SK-N-SH (cell line): Measurements from ENCODE around the gene PPA1. TPM values are rescaled to one million over a fixed set of nuclear protein-coding genes. Genes with fewer than 3 reads are reported as not detected.
A peak's percentile ranks its signal among the peaks of the same experiment; 100 is the strongest.

ENCODE experiments used
- CTCF ChIA-PET: fragments of 300-600, 350-600 bp; formaldehyde crosslinking; extraction: SDS; loops from one replicate; lab custom pipeline; 2021; lab: Yijun Ruan, JAX
- POLR2A ChIA-PET: fragments of 350-600 bp; sonication (Branson Sonifier 250); formaldehyde crosslinking; extraction: SDS; loops from one replicate; lab custom pipeline; 2020; ENCODE audit warnings: antibody characterized with exemption, inconsistent platforms; lab: Yijun Ruan, JAX
- DNase-seq: peaks from one replicate; pipeline ENCODE4 v3.0.0; 2012
- H2AFZ ChIP-seq: fragments of 200-600 bp; sonication (generic); 2 replicates; pipeline ENCODE4 v1.8.1; 2016; ENCODE audit warnings: antibody characterized with exemption, mild to moderate bottlenecking, low read depth
- H3F3A ChIP-seq: fragments of 200-600 bp; sonication (generic); replicated peaks from 2 replicates; pipeline ENCODE3; 2016; ENCODE audit warnings: antibody characterized with exemption, mild to moderate bottlenecking; ENCODE audit not compliant: insufficient read depth
- H3K27ac ChIP-seq, 2 experiments: fragments of 200-500 bp in 1 of 2; fragments of 200-600 bp in 1 of 2; sonication (Bioruptor generic) in 1 of 2; sonication (generic), shearing (Covaris generic) in 1 of 2; 2 replicates each; pipeline versions ENCODE4 v1.5.1 to v1.6.1; 2014 to 2016; ENCODE audit warnings: low read depth in 2 of 2, inconsistent platforms in 1 of 2, low read length in 1 of 2, mild to moderate bottlenecking in 1 of 2, mixed read lengths in 1 of 2
- H3K27me3 ChIP-seq: fragments of 200-600 bp; sonication (generic), shearing (Covaris generic); 2 replicates; pipeline ENCODE4 v1.6.1; 2016; ENCODE audit warnings: mixed run types; ENCODE audit not compliant: insufficient read depth
- H3K36me3 ChIP-seq, 2 experiments: fragments of 200-500 bp in 1 of 2; fragments of 200-600 bp in 1 of 2; sonication (Bioruptor generic) in 1 of 2; sonication (generic) in 1 of 2; replicated peaks in 1 of 2; 2 replicates each; pipeline versions ENCODE3 to v1.5.1; 2014 to 2016; ENCODE audit warnings: low read length in 1 of 2, mild to moderate bottlenecking in 1 of 2; ENCODE audit not compliant: insufficient read depth in 2 of 2, control insufficient read depth in 1 of 2
- H3K4me1 ChIP-seq, 2 experiments: fragments of 200-500 bp in 1 of 2; fragments of 200-600 bp in 1 of 2; sonication (Bioruptor generic) in 1 of 2; sonication (generic), shearing (Covaris generic) in 1 of 2; 2 replicates each; pipeline versions ENCODE4 v1.5.1 to v1.6.1; 2014 to 2016; ENCODE audit warnings: low read depth in 1 of 2, low read length in 1 of 2, mixed run types in 1 of 2; ENCODE audit not compliant: insufficient read depth in 2 of 2, control insufficient read depth in 1 of 2
- H3K4me2 ChIP-seq: fragments of 200-600 bp; sonication (generic), shearing (Covaris generic); 2 replicates; pipeline ENCODE4 v1.6.1; 2017; ENCODE audit warnings: mixed run types
- H3K4me3 ChIP-seq, 2 experiments: fragments of 200-500 bp in 1 of 2; fragments of 200-600 bp in 1 of 2; sonication (Bioruptor generic) in 1 of 2; sonication (generic), shearing (Covaris generic) in 1 of 2; 2 replicates each; pipeline versions ENCODE4 v1.5.1 to v1.8.1; 2014 to 2016; ENCODE audit warnings: low read depth in 2 of 2, inconsistent platforms in 1 of 2, low read length in 1 of 2, mild to moderate bottlenecking in 1 of 2, mixed read lengths in 1 of 2, moderate library complexity in 1 of 2
- H3K79me2 ChIP-seq: fragments of 200-600 bp; sonication (generic); 2 replicates; pipeline ENCODE4 v1.8.1; 2017; ENCODE audit warnings: mild to moderate bottlenecking; ENCODE audit not compliant: insufficient read depth
- H3K9ac ChIP-seq: fragments of 200-600 bp; sonication (generic); 2 replicates; pipeline ENCODE4 v1.6.1; 2017; ENCODE audit warnings: mixed run types
- H3K9me2 ChIP-seq: fragments of 200-600 bp; sonication (generic); 2 replicates; pipeline ENCODE4 v1.6.1; 2017; ENCODE audit warnings: mixed run types
- H3K9me3 ChIP-seq: fragments of 200-600 bp; sonication (generic); 2 replicates; pipeline ENCODE4 v1.6.1; 2017; ENCODE audit warnings: mixed run types, mild to moderate bottlenecking, moderate library complexity
- H4K20me1 ChIP-seq: fragments of 200-600 bp; sonication (generic); 2 replicates; pipeline ENCODE4 v1.6.1; 2017; ENCODE audit warnings: mild to moderate bottlenecking, mixed run types; ENCODE audit not compliant: insufficient read depth
- CHD2 ChIP-seq: fragments of 150-350 bp; IDR thresholded peaks from 2 replicates; pipeline ENCODE4 v1.6.1; 2018; ENCODE audit warnings: low read length; ENCODE audit not compliant: partially characterized antibody
- EP300 ChIP-seq, 2 experiments: IDR thresholded peaks; 2 replicates each; pipeline versions ENCODE4 v1.4.0 to v1.6.1; 2012; ENCODE audit warnings: borderline replicate concordance in 1 of 2, low read depth in 1 of 2, low read length in 1 of 2
- FOSL2 ChIP-seq: IDR thresholded peaks from 2 replicates; pipeline ENCODE4 v1.4.0; 2012; ENCODE audit warnings: low read depth, mild to moderate bottlenecking, moderate library complexity, borderline replicate concordance
- GABPA ChIP-seq: IDR thresholded peaks from 2 replicates; pipeline ENCODE4 v1.4.0; 2012; ENCODE audit warnings: low read depth, mild to moderate bottlenecking
- MAX ChIP-seq: IDR thresholded peaks from 2 replicates; pipeline ENCODE4 v1.4.0; 2012; ENCODE audit warnings: low read depth
- MEF2A ChIP-seq: IDR thresholded peaks from 2 replicates; pipeline ENCODE4 v1.4.0; 2012; ENCODE audit warnings: low read depth, borderline replicate concordance
- MXI1 ChIP-seq: IDR thresholded peaks from 2 replicates; pipeline ENCODE4 v1.6.1; 2012; ENCODE audit warnings: mild to moderate bottlenecking, low read depth, low read length, improper control_type of control experiment
- NRF1 ChIP-seq: IDR thresholded peaks from 2 replicates; pipeline ENCODE4 v1.6.1; 2012; ENCODE audit warnings: low read depth, mild to moderate bottlenecking, low read length
- POLR2AphosphoS5 ChIP-seq: IDR thresholded peaks from 2 replicates; pipeline ENCODE4 v1.6.1; 2012; ENCODE audit warnings: low read depth, low read length
- RAD21 ChIP-seq: IDR thresholded peaks from 2 replicates; pipeline ENCODE4 v1.6.1; 2012; ENCODE audit warnings: mild to moderate bottlenecking, low read length
- RCOR1 ChIP-seq: fragments of 150-350 bp; IDR thresholded peaks from 2 replicates; pipeline ENCODE4 v1.6.1; 2017; ENCODE audit warnings: antibody characterized with exemption, low read length
- RFX5 ChIP-seq: IDR thresholded peaks from 2 replicates; pipeline ENCODE4 v1.6.1; 2012; ENCODE audit warnings: mild to moderate bottlenecking, improper control_type of control experiment, low read length
- RXRA ChIP-seq: IDR thresholded peaks from 2 replicates; pipeline ENCODE4 v1.4.0; 2012; ENCODE audit warnings: low read depth, mild to moderate bottlenecking, borderline replicate concordance
- SIN3A ChIP-seq: IDR thresholded peaks from 2 replicates; pipeline ENCODE4 v1.6.1; 2012; ENCODE audit warnings: low read depth, mild to moderate bottlenecking, low read length, moderate library complexity, borderline replicate concordance
- SMC3 ChIP-seq: IDR thresholded peaks from 2 replicates; pipeline ENCODE4 v1.6.1; 2012; ENCODE audit warnings: low read depth, low read length, improper control_type of control experiment
- USF2 ChIP-seq: fragments of 150-350 bp; IDR thresholded peaks from 2 replicates; pipeline ENCODE4 v1.6.1; 2017; ENCODE audit warnings: antibody characterized with exemption, low read length, low read depth, borderline replicate concordance
- YY1 ChIP-seq: IDR thresholded peaks from 2 replicates; pipeline ENCODE4 v1.4.0; 2012; ENCODE audit warnings: low read depth, mild to moderate bottlenecking
- WGBS: methylation state at CpG from one replicate; pipeline ENCODE4 v1.1.6; 2017; ENCODE audit warnings: low lambda C conversion rate; 5-methylcytosine and 5-hydroxymethylcytosine counted together
- polyA plus RNA-seq, 3 experiments: library from polyadenylated mRNA; depleted of rRNA; stranded (reverse); fragments of >200 nt; gene quantifications; 2 replicates each; pipeline ENCODE4 v1.2.3, GENCODE V29; 2012

The PPA1 gene
- polyA plus RNA-seq, 1 of the 3 experiments (the other 2 are of a cell fraction) = 125 TPM

GRCh38 chr10:70191161-70191971 lies 41.9 kb downstream of the PPA1 start (continued):
- TF ChIP-seq MXI1 (no peak), FOSL2 (no peak; the same call in 1 of the 2 replicates), POLR2AphosphoS5 (no peak), GABPA (no peak), RCOR1 (no peak), RFX5 (no peak), YY1 (no peak), EP300 (IDR thresholded peaks at IDR 0.05; ENCODE audit: borderline replicate concordance in 1 of 2, low read depth in 1 of 2, low read length in 1 of 2) (no peak), RAD21 (no peak)
- TF ChIP-seq, all 33 proteins: peak for 0

- ChIA-PET POLR2A (no interaction called here), CTCF (interaction anchor here (0.8 to 1.4 kb wide), 5 partner anchors 13 to 174 kb away, joined by 3 to 9 read pairs (median 5); partner anchors contain the start of gene TYSND1)
- TF ChIP-seq SMC3 = no peak
- TF ChIP-seq EP300 (IDR thresholded peaks at IDR 0.05; ENCODE audit: borderline replicate concordance in 1 of 2, low read depth in 1 of 2, low read length in 1 of 2) = no peak
- TF ChIP-seq NRF1 = no peak
- no peak for TF ChIP-seq MAX
- no peak for TF ChIP-seq SIN3A
- no peak for TF ChIP-seq GABPA
- TF ChIP-seq RXRA = no peak
- TF ChIP-seq USF2 = no peak
- TF ChIP-seq CHD2 = no peak
- no peak for TF ChIP-seq FOSL2
- TF ChIP-seq MEF2A = no peak
- TF ChIP-seq RCOR1 = no peak
- TF ChIP-seq MXI1 = no peak
- Histone ChIP-seq H3K27me3 (no peaks in the 10 kb centered on the region), H3K4me3 (no peak overlapping the region), H2AFZ (peak overlapping the region; percentile 33; the same call in 1 of the 2 replicates), H3K79me2 (no peaks in the 10 kb centered on the region), H4K20me1 (no peaks in the 10 kb centered on the region), H3K27ac (no peak overlapping the region; a peak in 1 of 4 replicates), H3K36me3 (no peaks in the 10 kb centered on the region), H3K4me2 (no peak overlapping the region), H3K9ac (no peak overlapping the region), H3F3A (peaks cover 29% of the 10 kb centered on the region), H3K9me3 (no peaks in the 10 kb centered on the region), H3K4me1 (peaks cover 10 to 25% of the 10 kb centered on the region in 2 experiments), H3K9me2 (no peaks in the 10 kb centered on the region)
- 83% methylated on average over 5 of the region's 5 CpGs for WGBS
- no peak for DNase-seq
These were observed 42.6 kb downstream of the PPA1 start for GRCh38 chr10:70190581-70190980.
